KOPT-K1 (cell line): Measurements from ENCODE around the gene GPR45.
"Not testable (repeated sequence)": the region's sequence is repeated elsewhere in the genome, so short reads cannot be mapped to it uniquely, and the experiment has no call there.

Source experiments
- H3K27ac ChIP-seq: fragments of 200-600 bp; sonication (generic); 2 replicates; pipeline ENCODE4 v1.5.1; 2016; ENCODE audit warnings: antibody characterized with exemption, mild to moderate bottlenecking, low read depth, low read length; ENCODE audit not compliant: poor library complexity, severe bottlenecking
- H3K36me3 ChIP-seq: fragments of 200-600 bp; sonication (generic); 2 replicates; pipeline ENCODE4 v1.5.1; 2017; ENCODE audit warnings: antibody characterized with exemption, mild to moderate bottlenecking, low read length, moderate library complexity; ENCODE audit not compliant: insufficient read depth
- H3K9me3 ChIP-seq: fragments of 200-600 bp; sonication (generic); 2 replicates; pipeline ENCODE4 v1.5.1; 2017; ENCODE audit warnings: antibody characterized with exemption, low read length, mild to moderate bottlenecking; ENCODE audit not compliant: insufficient read depth, poor library complexity, severe bottlenecking

The GPR45 gene

GRCh38 chr2:105244451-105244850 is 2.9 kb downstream of the GPR45 start:
- Histone ChIP-seq H3K36me3 (no peaks in the 10 kb centered on the region), H3K9me3 (no peaks in the 10 kb centered on the region)

GRCh38 chr2:105248316-105249070 is 7.0 kb downstream of the GPR45 start:
- no peaks in the 10 kb centered on the region for H3K36me3 ChIP-seq
- H3K9me3 ChIP-seq = no peaks in the 10 kb centered on the region
- no peak overlapping the region for H3K27ac ChIP-seq

More at GRCh38 chr2:105244451-105244850, 2.9 kb downstream of the GPR45 start:
- H3K27ac ChIP-seq = no peak overlapping the region

GRCh38 chr2:105249181-105249580 is 7.6 kb downstream of the GPR45 start:
- H3K9me3 ChIP-seq = no peaks in the 10 kb centered on the region
- no peaks in the 10 kb centered on the region for H3K36me3 ChIP-seq
- H3K27ac ChIP-seq = no peak overlapping the region

GRCh38 chr2:105249891-105250290 is 8.3 kb downstream of the GPR45 start:
- Histone ChIP-seq H3K36me3 (no peaks in the 10 kb centered on the region), H3K9me3 (no peaks in the 10 kb centered on the region), H3K27ac (no peak overlapping the region)

- H3K9me3 ChIP-seq, H3K36me3 ChIP-seq, H3K27ac ChIP-seq: not testable (repeated sequence)
Observed at GRCh38 chr2:105251016-105251648, 9.6 kb downstream of the GPR45 start.

GRCh38 chr2:105252271-105252670 is 10.7 kb downstream of the GPR45 start:
- no peaks in the 10 kb centered on the region for H3K36me3 ChIP-seq
- no peak overlapping the region for H3K27ac ChIP-seq
- no peaks in the 10 kb centered on the region for H3K9me3 ChIP-seq

GRCh38 chr2:105254531-105255210 is 13.1 kb downstream of the GPR45 start:
- H3K9me3 ChIP-seq = no peaks in the 10 kb centered on the region
- no peak overlapping the region for H3K27ac ChIP-seq
- H3K36me3 ChIP-seq = no peaks in the 10 kb centered on the region

- Histone ChIP-seq H3K9me3 (no peaks in the 10 kb centered on the region), H3K36me3 (no peaks in the 10 kb centered on the region), H3K27ac (no peak overlapping the region)
Observed at GRCh38 chr2:105255979-105256378, 14.4 kb downstream of the GPR45 start.

- H3K36me3 ChIP-seq = no peaks in the 10 kb centered on the region
- no peaks in the 10 kb centered on the region for H3K9me3 ChIP-seq
- H3K27ac ChIP-seq = no peak overlapping the region
Observed at GRCh38 chr2:105256431-105257047, 15.0 kb downstream of the GPR45 start.

GRCh38 chr2:105257981-105258380 is 16.4 kb downstream of the GPR45 start:
- Histone ChIP-seq H3K36me3 (no peaks in the 10 kb centered on the region), H3K9me3 (no peaks in the 10 kb centered on the region), H3K27ac (no peak overlapping the region)

GRCh38 chr2:105258835-105259350 is 17.4 kb downstream of the GPR45 start:
- Histone ChIP-seq H3K9me3 (no peaks in the 10 kb centered on the region), H3K27ac (no peak overlapping the region), H3K36me3 (0 out of 2 replicates have a peak, but pooled peaks cover 5% of the 10 kb centered on the region)

- H3K36me3 ChIP-seq = peaks cover 20% of the 10 kb centered on the region; the same call in 1 of the 2 replicates
- H3K27ac ChIP-seq = no peak overlapping the region
- no peaks in the 10 kb centered on the region for H3K9me3 ChIP-seq
Observed at GRCh38 chr2:105261061-105261460, 19.5 kb downstream of the GPR45 start.

GRCh38 chr2:105262651-105263091 is 21.1 kb downstream of the GPR45 start:
- H3K27ac ChIP-seq = no peak overlapping the region
- no peaks in the 10 kb centered on the region for H3K9me3 ChIP-seq
- H3K36me3 ChIP-seq = peaks cover 36% of the 10 kb centered on the region

- no peaks in the 10 kb centered on the region for H3K9me3 ChIP-seq
- H3K27ac ChIP-seq = no peak overlapping the region
- H3K36me3 ChIP-seq = peaks cover 98% of the 10 kb centered on the region
Observed at GRCh38 chr2:105269426-105269825, 27.9 kb downstream of the GPR45 start.
